Central memory CD8-positive, alpha-beta T cell (primary cell): ENCODE results near the gene GUCD1.
A peak's percentile ranks its signal among the peaks of the same experiment; 100 is the strongest.

ENCODE experiments used
- ATAC-seq: fragments of 150-1000 bp; cut with Tn5 transposase; replicated peaks from 2 replicates; pipeline ENCODE4 v1.10.0; 2022; ENCODE audit warnings: mild to moderate bottlenecking, moderate FRiP score, moderate number of reproducible peaks; ENCODE audit not compliant: poor library complexity, severe bottlenecking; ENCODE audit errors: extremely low read depth
- DNase-seq, 2 donors: peaks; one replicate each; pipeline ENCODE4 v3.0.0; 2021; ENCODE audit warnings: low spot score in 2 of 2
- H3K27ac Mint-ChIP-seq: one replicate; pipeline ENCODE4 v1.8.0; 2022; ENCODE audit warnings: low read depth, mild to moderate bottlenecking, moderate library complexity, mixed read lengths
- H3K27me3 Mint-ChIP-seq: one replicate; pipeline ENCODE4 v1.8.0; 2022; ENCODE audit warnings: mixed read lengths
- H3K36me3 Mint-ChIP-seq: one replicate; pipeline ENCODE4 v1.8.0; 2022; ENCODE audit warnings: mild to moderate bottlenecking, moderate library complexity, mixed read lengths; ENCODE audit not compliant: insufficient read depth
- H3K4me1 Mint-ChIP-seq: one replicate; pipeline ENCODE4 v1.8.0; 2022; ENCODE audit warnings: mixed read lengths
- H3K4me3 Mint-ChIP-seq: one replicate; pipeline ENCODE4 v1.8.0; 2022; ENCODE audit warnings: mild to moderate bottlenecking, moderate library complexity, mixed read lengths
- H3K9me3 Mint-ChIP-seq: one replicate; pipeline ENCODE4 v1.8.0; 2022; ENCODE audit warnings: mixed read lengths

GUCD1 gene

GRCh38 chr22:24510637-24511625 is 44.0 kb downstream of the GUCD1 start:
- Mint-ChIP-seq H3K4me1 (no peaks in the 10 kb centered on the region), H3K4me3 (no peak overlapping the region), H3K27ac (no peak overlapping the region), H3K9me3 (no peaks in the 10 kb centered on the region), H3K36me3 (peaks cover 2% of the 10 kb centered on the region), H3K27me3 (no peaks in the 10 kb centered on the region)
- DNase-seq (no peak), ATAC-seq (no peak)

- H3K4me3 Mint-ChIP-seq: no peak overlapping the region
- peaks cover 6% of the 10 kb centered on the region for H3K4me1 Mint-ChIP-seq
- no peaks in the 10 kb centered on the region for H3K9me3 Mint-ChIP-seq
- no peak overlapping the region for H3K27ac Mint-ChIP-seq
- no peaks in the 10 kb centered on the region for H3K27me3 Mint-ChIP-seq
- ATAC-seq (no peak), DNase-seq (no peak)
- H3K36me3 Mint-ChIP-seq: peaks cover 2% of the 10 kb centered on the region
These were observed 47.2 kb downstream of the GUCD1 start for GRCh38 chr22:24507716-24508115.

- ATAC-seq (no peak), DNase-seq (no peak)
- Mint-ChIP-seq H3K9me3 (no peaks in the 10 kb centered on the region), H3K36me3 (no peaks in the 10 kb centered on the region), H3K4me1 (peaks cover 6% of the 10 kb centered on the region), H3K27ac (no peak overlapping the region), H3K4me3 (no peak overlapping the region), H3K27me3 (no peaks in the 10 kb centered on the region)
These were observed 48.0 kb downstream of the GUCD1 start for GRCh38 chr22:24506802-24507438.

GRCh38 chr22:24504956-24505736 is 49.8 kb downstream of the GUCD1 start:
- no peak for ATAC-seq
- H3K27ac Mint-ChIP-seq: no peak overlapping the region

GRCh38 chr22:24504540-24504939 is 50.4 kb downstream of the GUCD1 start:
- Mint-ChIP-seq H3K4me1 (peaks cover 6% of the 10 kb centered on the region), H3K36me3 (no peaks in the 10 kb centered on the region), H3K27me3 (no peaks in the 10 kb centered on the region), H3K27ac (no peak overlapping the region), H3K4me3 (no peak overlapping the region), H3K9me3 (no peaks in the 10 kb centered on the region)
- DNase-seq (no peak), ATAC-seq (no peak)

More at GRCh38 chr22:24504956-24505736, 49.8 kb downstream of the GUCD1 start:
- Mint-ChIP-seq H3K4me1 (peaks cover 6% of the 10 kb centered on the region), H3K4me3 (no peak overlapping the region), H3K36me3 (no peaks in the 10 kb centered on the region), H3K9me3 (no peaks in the 10 kb centered on the region), H3K27me3 (no peaks in the 10 kb centered on the region)
- DNase-seq: no peak

- DNase-seq (no peak), ATAC-seq (no peak)
- peaks cover 6% of the 10 kb centered on the region for H3K4me1 Mint-ChIP-seq
- no peaks in the 10 kb centered on the region for H3K36me3 Mint-ChIP-seq
- H3K27me3 Mint-ChIP-seq: no peaks in the 10 kb centered on the region
- H3K4me3 Mint-ChIP-seq: no peak overlapping the region
- no peaks in the 10 kb centered on the region for H3K9me3 Mint-ChIP-seq
- no peak overlapping the region for H3K27ac Mint-ChIP-seq
These were observed 51.0 kb downstream of the GUCD1 start for GRCh38 chr22:24503843-24504338.

GRCh38 chr22:24503137-24503842 is 51.6 kb downstream of the GUCD1 start:
- H3K4me3 Mint-ChIP-seq: no peak overlapping the region
- DNase-seq: peak in 1 of 2 donors; percentile 41

GRCh38 chr22:24502541-24502940 is 52.4 kb downstream of the GUCD1 start:
- peaks cover 2% of the 10 kb centered on the region for H3K36me3 Mint-ChIP-seq
- peaks cover 6% of the 10 kb centered on the region for H3K4me1 Mint-ChIP-seq
- peak overlapping the region; percentile 69 for H3K27ac Mint-ChIP-seq
- ATAC-seq (no peak), DNase-seq (no peak)
- H3K4me3 Mint-ChIP-seq: no peak overlapping the region
- no peaks in the 10 kb centered on the region for H3K9me3 Mint-ChIP-seq
- no peaks in the 10 kb centered on the region for H3K27me3 Mint-ChIP-seq

More at GRCh38 chr22:24503137-24503842, 51.6 kb downstream of the GUCD1 start:
- peaks cover 2% of the 10 kb centered on the region for H3K36me3 Mint-ChIP-seq
- ATAC-seq: peak; percentile 71
- H3K27ac Mint-ChIP-seq: no peak overlapping the region
- H3K4me1 Mint-ChIP-seq: peaks cover 6% of the 10 kb centered on the region
- H3K27me3 Mint-ChIP-seq: no peaks in the 10 kb centered on the region
- no peaks in the 10 kb centered on the region for H3K9me3 Mint-ChIP-seq

- no peak for ATAC-seq
- Mint-ChIP-seq H3K36me3 (peaks cover 2% of the 10 kb centered on the region), H3K4me1 (peaks cover 6% of the 10 kb centered on the region), H3K9me3 (no peaks in the 10 kb centered on the region), H3K4me3 (no peak overlapping the region), H3K27me3 (no peaks in the 10 kb centered on the region), H3K27ac (peak overlapping the region; percentile 69)
- no peak for DNase-seq
These were observed 52.9 kb downstream of the GUCD1 start for GRCh38 chr22:24502034-24502433.

- no peaks in the 10 kb centered on the region for H3K9me3 Mint-ChIP-seq
- ATAC-seq (no peak), DNase-seq (no peak)
- H3K27me3 Mint-ChIP-seq: no peaks in the 10 kb centered on the region
- H3K36me3 Mint-ChIP-seq: peaks cover 2% of the 10 kb centered on the region
- H3K4me1 Mint-ChIP-seq: peaks cover 6% of the 10 kb centered on the region
- H3K27ac Mint-ChIP-seq: no peak overlapping the region
- no peak overlapping the region for H3K4me3 Mint-ChIP-seq
These were observed 53.5 kb downstream of the GUCD1 start for GRCh38 chr22:24501301-24502005.

- Mint-ChIP-seq H3K27ac (no peak overlapping the region), H3K9me3 (no peaks in the 10 kb centered on the region), H3K27me3 (no peaks in the 10 kb centered on the region), H3K4me1 (peaks cover 6% of the 10 kb centered on the region), H3K4me3 (no peak overlapping the region), H3K36me3 (peaks cover 4% of the 10 kb centered on the region)
- no peak for ATAC-seq
- no peak for DNase-seq
These were observed 54.6 kb downstream of the GUCD1 start for GRCh38 chr22:24500277-24500820.
